SK-N-MC (cell line): ENCODE measurements around the gene U2AF2.

Experiments used
- EZH2 ChIP-seq: fragments of 200-600 bp; sonication (generic); IDR thresholded peaks from one replicate; pipeline ENCODE4 v1.6.1; 2017; ENCODE audit warnings: antibody characterized with exemption
- POLR2AphosphoS5 ChIP-seq: IDR thresholded peaks from 2 replicates; pipeline ENCODE4 v1.6.1; 2012; ENCODE audit warnings: mild to moderate bottlenecking, low read depth, low read length, borderline replicate concordance

DNA sequence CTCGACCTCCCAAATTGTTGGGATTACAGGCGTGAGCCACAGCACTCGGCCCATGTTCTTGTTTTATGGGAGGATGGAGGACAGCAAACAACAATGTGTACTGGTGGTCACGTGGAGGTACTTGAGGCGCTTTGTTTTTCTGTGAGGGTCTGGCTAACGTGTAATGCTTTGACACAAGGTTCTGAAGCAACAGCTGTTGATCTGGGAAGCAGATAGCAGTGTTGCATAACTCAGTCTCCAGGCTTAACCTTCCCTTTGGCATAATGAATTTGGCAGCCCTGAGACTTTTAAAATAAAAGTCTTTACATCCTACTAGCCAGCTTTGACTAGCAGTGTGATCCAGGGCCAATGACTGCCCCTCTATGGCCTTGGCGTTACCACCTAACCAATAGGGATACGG is 21.0 kb upstream of the U2AF2 start:
- TF ChIP-seq POLR2AphosphoS5 (no peak), EZH2 (no peak)
